Neutrophil (primary cell): ENCODE results near the gene ZEB1.

Experiments
- H3K27ac ChIP-seq: fragments of 200-600 bp; sonication (generic); 2 replicates; pipeline ENCODE4 v1.5.1; 2016; ENCODE audit warnings: mild to moderate bottlenecking, moderate library complexity
- H3K27me3 ChIP-seq: fragments of 200-600 bp; sonication (generic); 2 replicates; pipeline ENCODE4 v1.6.0; 2016; ENCODE audit warnings: mild to moderate bottlenecking
- H3K36me3 ChIP-seq: fragments of 200-600 bp; sonication (generic); 2 replicates; pipeline ENCODE4 v1.5.1; 2017
- H3K4me1 ChIP-seq, 2 experiments: fragments of 200-600 bp in 1 of 2; sonication (generic) in 1 of 2; 1 replicate in 1 of 2; 2 replicates in 1 of 2; pipeline versions ENCODE4 v1.5.1 to v1.6.1; 2013 to 2016; ENCODE audit warnings: low read depth in 1 of 2, low read length in 1 of 2, mild to moderate bottlenecking in 1 of 2, moderate library complexity in 1 of 2; ENCODE audit not compliant: control insufficient read depth in 1 of 2, insufficient read depth in 1 of 2
- H3K4me3 ChIP-seq, 2 experiments: fragments of 200-600 bp in 1 of 2; sonication (generic) in 1 of 2; 1 replicate in 1 of 2; 2 replicates in 1 of 2; pipeline ENCODE4 v1.5.1; 2013 to 2016; ENCODE audit warnings: low read depth in 1 of 2, low read length in 1 of 2, mild to moderate bottlenecking in 1 of 2, moderate library complexity in 1 of 2
- H3K9me3 ChIP-seq: fragments of 200-600 bp; sonication (generic); 2 replicates; pipeline ENCODE4 v1.5.1; 2016
- CTCF ChIP-seq: fragments of 200-600 bp; sonication (generic); IDR thresholded peaks from 2 replicates; pipeline ENCODE4 v1.5.1; 2016; ENCODE audit warnings: antibody characterized with exemption

The ZEB1 gene

GRCh38 chr10:31278279-31278941 lies 40.6 kb upstream of the ZEB1 start:
- no peaks in the 10 kb centered on the region for H3K4me1 ChIP-seq
- no peaks in the 10 kb centered on the region for H3K27me3 ChIP-seq
- TF ChIP-seq CTCF, result no peak
- H3K36me3 ChIP-seq, result no peaks in the 10 kb centered on the region
- H3K27ac ChIP-seq, result no peak overlapping the region
- no peaks in the 10 kb centered on the region for H3K9me3 ChIP-seq
- H3K4me3 ChIP-seq, result no peak overlapping the region

- TF ChIP-seq CTCF, result no peak
- Histone ChIP-seq H3K27ac (no peak overlapping the region), H3K9me3 (no peaks in the 10 kb centered on the region), H3K36me3 (no peaks in the 10 kb centered on the region), H3K4me1 (no peaks in the 10 kb centered on the region), H3K27me3 (no peaks in the 10 kb centered on the region), H3K4me3 (no peak overlapping the region)
Observed at GRCh38 chr10:31280972-31281371, 38.0 kb upstream of the ZEB1 start.

GRCh38 chr10:31288001-31288400 lies 31.0 kb upstream of the ZEB1 start:
- no peaks in the 10 kb centered on the region for H3K36me3 ChIP-seq
- H3K9me3 ChIP-seq, result no peaks in the 10 kb centered on the region
- no peaks in the 10 kb centered on the region for H3K4me1 ChIP-seq
- H3K27ac ChIP-seq, result no peak overlapping the region
- TF ChIP-seq CTCF, result no peak
- no peak overlapping the region for H3K4me3 ChIP-seq
- no peaks in the 10 kb centered on the region for H3K27me3 ChIP-seq

GRCh38 chr10:31288962-31289361 lies 30.1 kb upstream of the ZEB1 start:
- Histone ChIP-seq H3K27ac (no peak overlapping the region), H3K4me1 (no peaks in the 10 kb centered on the region), H3K27me3 (no peaks in the 10 kb centered on the region), H3K9me3 (no peaks in the 10 kb centered on the region), H3K4me3 (no peak overlapping the region), H3K36me3 (no peaks in the 10 kb centered on the region)
- TF ChIP-seq CTCF, result no peak

GRCh38 chr10:31290386-31290785 lies 28.6 kb upstream of the ZEB1 start:
- Histone ChIP-seq H3K4me1 (no peaks in the 10 kb centered on the region), H3K9me3 (no peaks in the 10 kb centered on the region), H3K36me3 (no peaks in the 10 kb centered on the region), H3K4me3 (no peak overlapping the region), H3K27ac (no peak overlapping the region), H3K27me3 (no peaks in the 10 kb centered on the region)
- TF ChIP-seq CTCF, result no peak
